Esophagus squamous epithelium (tissue), 4 donors: Measurements from ENCODE around the gene MAMDC4.

ENCODE experiments used
- POLR2A ChIP-seq, 4 donors: fragments of 450-650 bp; IDR thresholded peaks; one replicate each; pipeline ENCODE4 v1.6.1; 2017; ENCODE audit warnings: antibody characterized with exemption in 4 of 4, mild to moderate bottlenecking in 4 of 4, moderate library complexity in 3 of 4
- TF ChIP-seq, protein P1 (sequence below), 6 experiments: fragments of 450-650 bp in 4 of 6; fragments of 200-600 bp in 2 of 6; sonication (generic) in 2 of 6; IDR thresholded peaks; one replicate each; pipeline ENCODE4 v1.5.1; 2016 to 2019; ENCODE audit warnings: antibody characterized with exemption in 6 of 6, mild to moderate bottlenecking in 4 of 6, moderate library complexity in 4 of 6

DNA sequence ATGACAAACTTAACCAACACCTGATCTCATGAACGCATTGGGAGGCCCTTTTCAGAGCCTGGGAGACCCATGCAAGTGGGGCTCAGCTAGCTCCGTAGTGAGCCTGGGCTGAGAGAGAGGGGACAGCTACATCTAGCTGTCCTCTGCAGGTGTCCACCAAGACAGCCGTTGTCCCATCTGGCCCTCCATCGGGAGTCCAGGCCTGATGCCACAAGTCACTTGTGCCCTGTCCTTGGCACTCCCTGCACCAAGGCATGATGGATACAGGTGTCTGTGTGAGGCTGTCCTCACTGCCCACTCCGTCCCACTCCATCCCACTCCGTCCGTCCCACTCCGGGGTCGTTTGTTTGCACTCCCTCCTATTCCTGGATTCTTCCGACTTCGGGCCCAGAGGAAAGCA, 16.5 kb downstream of the MAMDC4 start:
- TF ChIP-seq, protein P1, sequence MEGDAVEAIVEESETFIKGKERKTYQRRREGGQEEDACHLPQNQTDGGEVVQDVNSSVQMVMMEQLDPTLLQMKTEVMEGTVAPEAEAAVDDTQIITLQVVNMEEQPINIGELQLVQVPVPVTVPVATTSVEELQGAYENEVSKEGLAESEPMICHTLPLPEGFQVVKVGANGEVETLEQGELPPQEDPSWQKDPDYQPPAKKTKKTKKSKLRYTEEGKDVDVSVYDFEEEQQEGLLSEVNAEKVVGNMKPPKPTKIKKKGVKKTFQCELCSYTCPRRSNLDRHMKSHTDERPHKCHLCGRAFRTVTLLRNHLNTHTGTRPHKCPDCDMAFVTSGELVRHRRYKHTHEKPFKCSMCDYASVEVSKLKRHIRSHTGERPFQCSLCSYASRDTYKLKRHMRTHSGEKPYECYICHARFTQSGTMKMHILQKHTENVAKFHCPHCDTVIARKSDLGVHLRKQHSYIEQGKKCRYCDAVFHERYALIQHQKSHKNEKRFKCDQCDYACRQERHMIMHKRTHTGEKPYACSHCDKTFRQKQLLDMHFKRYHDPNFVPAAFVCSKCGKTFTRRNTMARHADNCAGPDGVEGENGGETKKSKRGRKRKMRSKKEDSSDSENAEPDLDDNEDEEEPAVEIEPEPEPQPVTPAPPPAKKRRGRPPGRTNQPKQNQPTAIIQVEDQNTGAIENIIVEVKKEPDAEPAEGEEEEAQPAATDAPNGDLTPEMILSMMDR (IDR thresholded peaks at IDR 0.05): no peak
- TF ChIP-seq POLR2A (IDR thresholded peaks at IDR 0.05): no peak
